HepG2 (cell line): ENCODE data around the gene THSD1. TPM values are rescaled to one million over a fixed set of nuclear protein-coding genes. Genes with fewer than 3 reads are reported as not detected.

ENCODE experiments used
- ATF6 ChIP-seq: sonication (generic); formaldehyde crosslinking; conservative IDR thresholded peaks from 2 replicates; pipeline ENCODE4 v1.4.0; 2020; ENCODE audit warnings: missing genetic modification reagents
- DBP ChIP-seq: sonication (generic); formaldehyde crosslinking; IDR thresholded peaks from 2 replicates; pipeline ENCODE4 v1.4.0; 2020; ENCODE audit warnings: missing genetic modification reagents; ENCODE audit errors: not compliant biosample characterization
- FIP1L1 ChIP-seq: fragments of 200-400 bp; formaldehyde crosslinking; IDR thresholded peaks from 2 replicates; pipeline ENCODE4 v1.6.1; 2018; ENCODE audit warnings: low read depth, mild to moderate bottlenecking, low read length, moderate library complexity, borderline replicate concordance; ENCODE audit not compliant: insufficient read depth
- HOXA7 ChIP-seq: sonication (generic); formaldehyde crosslinking; IDR thresholded peaks from 2 replicates; pipeline ENCODE4 v1.8.1; 2022; ENCODE audit warnings: mild to moderate bottlenecking, missing genetic modification reagents, moderate library complexity
- LRRFIP1 ChIP-seq: sonication (generic); formaldehyde crosslinking; conservative IDR thresholded peaks from 2 replicates; pipeline ENCODE4 v1.4.0; 2020; ENCODE audit warnings: missing genetic modification reagents
- MEIS1 ChIP-seq: sonication (generic); formaldehyde crosslinking; IDR thresholded peaks from 2 replicates; pipeline ENCODE4 v1.9.0; 2021; ENCODE audit warnings: mild to moderate bottlenecking, missing genetic modification reagents, moderate library complexity, borderline replicate concordance
- NFE2 ChIP-seq: sonication (generic); formaldehyde crosslinking; IDR thresholded peaks from 2 replicates; pipeline ENCODE4 v1.4.0; 2020; ENCODE audit warnings: missing genetic modification reagents
- POLR2G ChIP-seq: fragments of 200-400 bp; formaldehyde crosslinking; IDR thresholded peaks from 2 replicates; pipeline ENCODE4 v1.6.1; 2018; ENCODE audit warnings: mild to moderate bottlenecking, low read depth, low read length, moderate library complexity
- RBM39 ChIP-seq: fragments of 200-400 bp; formaldehyde crosslinking; IDR thresholded peaks from one replicate; pipeline ENCODE4 v1.6.1; 2018; ENCODE audit warnings: antibody characterized with exemption, mild to moderate bottlenecking, low read depth, low read length; ENCODE audit not compliant: poor library complexity, severe bottlenecking
- RCOR2 ChIP-seq: IDR thresholded peaks from 2 replicates; pipeline ENCODE4 v1.6.1; 2016; ENCODE audit warnings: missing biosample characterization, missing genetic modification reagents
- RORA ChIP-seq: sonication (generic); formaldehyde crosslinking; IDR thresholded peaks from 2 replicates; pipeline ENCODE4 v1.5.0; 2020; ENCODE audit warnings: mild to moderate bottlenecking, missing genetic modification reagents, moderate library complexity
- SIN3B ChIP-seq: fragments of 150-350 bp; IDR thresholded peaks from 2 replicates; pipeline ENCODE4 v1.6.1; 2014; ENCODE audit warnings: low read length
- SOX6 ChIP-seq, 2 experiments: fragments of 450-650 bp in 1 of 2; sonication (generic) in 1 of 2; formaldehyde crosslinking in 1 of 2; IDR thresholded peaks; 2 replicates each; pipeline versions ENCODE4 v1.4.0 to v1.6.1; 2017 to 2020; ENCODE audit warnings: antibody characterized with exemption in 1 of 2, mild to moderate bottlenecking in 1 of 2, missing genetic modification reagents in 1 of 2
- U2AF2 ChIP-seq: fragments of 200-400 bp; formaldehyde crosslinking; IDR thresholded peaks from 2 replicates; pipeline ENCODE4 v1.6.1; 2017; ENCODE audit warnings: low read depth, mild to moderate bottlenecking, low read length
- ZBTB38 ChIP-seq: sonication (generic); formaldehyde crosslinking; IDR thresholded peaks from 2 replicates; pipeline ENCODE4 v1.5.1; 2020; ENCODE audit warnings: mild to moderate bottlenecking, missing genetic modification reagents
- ZFP36L1 ChIP-seq: sonication (generic); formaldehyde crosslinking; IDR thresholded peaks from 2 replicates; pipeline ENCODE4 v1.8.0; 2022; ENCODE audit warnings: mild to moderate bottlenecking, missing genetic modification reagents, moderate library complexity
- ZIK1 ChIP-seq: sonication (generic); formaldehyde crosslinking; IDR thresholded peaks from 2 replicates; pipeline ENCODE4 v1.5.0; 2020; ENCODE audit warnings: mild to moderate bottlenecking, low read depth, missing genetic modification reagents, borderline replicate concordance
- ZMAT5 ChIP-seq: sonication (generic); formaldehyde crosslinking; IDR thresholded peaks from 2 replicates; pipeline ENCODE4 v1.5.0; 2020; ENCODE audit warnings: mild to moderate bottlenecking, low read depth, missing genetic modification reagents, borderline replicate concordance
- ZNF264 ChIP-seq: sonication (generic); formaldehyde crosslinking; IDR thresholded peaks from 2 replicates; pipeline ENCODE4 v1.4.0; 2020; ENCODE audit warnings: missing genetic modification reagents
- ZNF546 ChIP-seq: sonication (generic); formaldehyde crosslinking; conservative IDR thresholded peaks from 2 replicates; pipeline ENCODE4 v1.8.1; 2023; ENCODE audit warnings: mild to moderate bottlenecking, missing genetic modification reagents
- ZNF629 ChIP-seq: sonication (generic); formaldehyde crosslinking; conservative IDR thresholded peaks from 2 replicates; pipeline ENCODE4 v1.5.0; 2020; ENCODE audit warnings: missing genetic modification reagents
- ZNF652 ChIP-seq: IDR thresholded peaks from 2 replicates; pipeline ENCODE4 v1.6.1; 2016; ENCODE audit warnings: low read depth, borderline replicate concordance
- ZNF746 ChIP-seq: sonication (generic); formaldehyde crosslinking; IDR thresholded peaks from 2 replicates; pipeline ENCODE4 v1.8.0; 2022; ENCODE audit warnings: mild to moderate bottlenecking, missing genetic modification reagents
- polyA plus RNA-seq, 8 experiments: library from polyadenylated mRNA; depleted of rRNA in 3 of 8; stranded (reverse) in 7 of 8; unstranded in 1 of 8; fragments of >200 nt; fragmentation: Illumina TruSeq in 4 of 8; extraction: Trizol in 4 of 8; gene quantifications; 2 replicates each; pipeline versions ENCODE4 v1.2.1 to v1.2.3, GENCODE V29; 2011 to 2016; ENCODE audit warnings: low read depth in 4 of 8, missing spikeins in 1 of 8, mixed read lengths in 1 of 8; ENCODE audit not compliant: insufficient read depth in 1 of 8
- total RNA-seq, 5 experiments: library from RNA; depleted of rRNA; stranded (reverse); fragments of >200 nt; fragmentation: Illumina TruSeq; extraction: Trizol; gene quantifications; 2 replicates each; pipeline ENCODE4 v1.2.3, GENCODE V29; 2016; ENCODE audit warnings: low read depth in 1 of 5

Gene THSD1
- total and polyA plus RNA-seq, 2 of the 13 experiments (the other 11 are each of a cell fraction or from before 2014, with no cell fraction given): 0.11 to 0.15 TPM

GRCh38 chr13:52454820-52455676, 49.1 kb upstream of the THSD1 start, which contains the start of gene CKAP2 (continued):
- TF ChIP-seq ATF6 (CRISPR knock-in tag) (no peak), SIN3B (no peak), SOX6 (IDR thresholded peaks at IDR 0.05) (no peak), SOX6 (CRISPR knock-in tag; IDR thresholded peaks at IDR 0.05) (peak; percentile 57), ZFP36L1 (CRISPR knock-in tag) (no peak), LRRFIP1 (CRISPR knock-in tag) (no peak), RORA (no peak), MEIS1 (CRISPR knock-in tag) (no peak), ZBTB38 (no peak; the same call in 1 of the 2 replicates), RBM39 (no peak), ZNF264 (CRISPR knock-in tag) (no peak), HOXA7 (CRISPR knock-in tag) (no peak), ZIK1 (CRISPR knock-in tag) (no peak), U2AF2 (no peak), POLR2G (peak; percentile 92), FIP1L1 (no peak), ZNF629 (no peak), ZNF546 (CRISPR knock-in tag) (no peak), NFE2 (CRISPR knock-in tag) (no peak), RCOR2 (no peak), DBP (CRISPR knock-in tag) (no peak), ZNF652 (no peak), ZNF746 (CRISPR knock-in tag) (peak; percentile 13; the same call in 1 of the 2 replicates), ZMAT5 (CRISPR knock-in tag) (no peak)
